LNCAP (cell line): Measurements from ENCODE around the gene ARL11.

Experiments
- CTCF ChIP-seq: fragments of 450-650 bp; IDR thresholded peaks from 2 replicates; pipeline ENCODE4 v1.5.1; 2017; ENCODE audit warnings: mild to moderate bottlenecking

The ARL11 gene

GRCh38 chr13:49679246-49679645 is 50.9 kb downstream of the ARL11 start:
- TF ChIP-seq CTCF: no peak

- no peak for TF ChIP-seq CTCF
Measured at GRCh38 chr13:49681842-49682435, 53.6 kb downstream of the ARL11 start.
